ENCODE data around the gene SLC22A4. TPM values are rescaled to one million over a fixed set of nuclear protein-coding genes. Genes with fewer than 3 reads are reported as not detected.

Gene SLC22A4
- total and polyA plus RNA-seq, 2 of the 8 experiments (the other 6 are each of a cell fraction or from before 2014, with no cell fraction given) = 0.45 to 0.60 TPM

GRCh38 chr5:132381614-132382013 lies 87.4 kb downstream of the SLC22A4 start:
- peaks cover 0 to under 1% (median under 1%) of the 10 kb centered on the region in 4 experiments; a peak in 2 of 7 replicates for H3K4me1 ChIP-seq (replicated peaks in 1 of 4; ENCODE audit: control insufficient read depth in 3 of 4, insufficient read depth in 4 of 4, low read length in 3 of 4)
- CTCF ChIA-PET (ENCODE audit: partially characterized antibody) = interaction anchor here (0.7 to 16.4 kb wide), 5 partner anchors 10 to 143 kb away, joined by 3 to 353 read pairs (median 6); partner anchors contain the start of gene IRF1
- TF ChIP-seq ASH2L (IDR thresholded peaks at IDR 0.05; ENCODE audit: low read length) = no peak
- TF ChIP-seq TAF1 (IDR thresholded peaks at IDR 0.05; ENCODE audit: low read depth, low read length) = no peak
- TF ChIP-seq RAD21 (IDR thresholded peaks at IDR 0.05 in 1 of 2, conservative IDR thresholded peaks at IDR 0.05 in 1 of 2; ENCODE audit: low read depth in 2 of 2, low read length in 2 of 2) = no peak
- TF ChIP-seq MAX (IDR thresholded peaks at IDR 0.05) = no peak
- TF ChIP-seq SIX5 (IDR thresholded peaks at IDR 0.05; ENCODE audit: low read depth, low read length) = no peak
- TF ChIP-seq USF2 (IDR thresholded peaks at IDR 0.05; ENCODE audit: low read length) = no peak
- TF ChIP-seq BACH1 (IDR thresholded peaks at IDR 0.05; ENCODE audit: low read length) = no peak
- no peak for TF ChIP-seq ZNF274 (IDR thresholded peaks at IDR 0.05; ENCODE audit: borderline replicate concordance, extremely low read depth, low read length)
- no peak for TF ChIP-seq ATF3 (IDR thresholded peaks at IDR 0.05; ENCODE audit: insufficient read depth, low read depth, low read length)
- TF ChIP-seq CHD1 (IDR thresholded peaks at IDR 0.05; ENCODE audit: low read depth, low read length) = no peak
- no peak for TF ChIP-seq RFX5 (IDR thresholded peaks at IDR 0.05; ENCODE audit: borderline replicate concordance, low read depth, low read length)
- no peak for TF ChIP-seq TCF12 (IDR thresholded peaks at IDR 0.05; ENCODE audit: low read depth, low read length)
- no peak for TF ChIP-seq KDM5A (IDR thresholded peaks at IDR 0.05; ENCODE audit: low read length)

More at GRCh38 chr5:132381614-132382013, 87.4 kb downstream of the SLC22A4 start:
- DNase-seq (ENCODE audit: low read depth in 1 of 2, low spot score in 2 of 2) = no peak
- no peak overlapping the region for H3K56ac ChIP-seq (replicated peaks; ENCODE audit: insufficient read length, low read depth, low read length)
- no peaks in the 10 kb centered on the region for H3K79me2 ChIP-seq (ENCODE audit: control insufficient read depth in 1 of 2, insufficient read depth in 2 of 2, low read length in 2 of 2)
- no peaks in the 10 kb centered on the region for H3K79me1 ChIP-seq (ENCODE audit: low read depth, low read length)
- H4K91ac ChIP-seq (replicated peaks; ENCODE audit: insufficient read length, low read length) = no peak overlapping the region
- WGBS, 2 experiments (ENCODE audit: extremely low coverage in 1 of 2, insufficient coverage in 1 of 2, insufficient read length in 1 of 2, insufficient replicate concordance in 2 of 2, low coverage in 1 of 2, low lambda C conversion rate in 2 of 2, missing lambda C conversion rate in 1 of 2) = 87% methylated on average over 1 of the region's 1 CpG; no CpG with 5 or more reads in 1 of the 2 experiments
- H3K23ac ChIP-seq (ENCODE audit: insufficient read length) = no peak overlapping the region
- H2BK5ac ChIP-seq (ENCODE audit: low read depth, low read length) = no peak overlapping the region
- H3K4ac ChIP-seq (replicated peaks; ENCODE audit: insufficient read length, low read depth, low read length) = no peak overlapping the region
- no peak overlapping the region for H2BK12ac ChIP-seq (ENCODE audit: low read depth, low read length)
- no peak overlapping the region for H3K27ac ChIP-seq (ENCODE audit: low read depth, low read length)
- no peak overlapping the region for H2BK15ac ChIP-seq (ENCODE audit: low read length)
- H3K18ac ChIP-seq (ENCODE audit: extremely low read depth, low read length) = no peak overlapping the region
- H3K14ac ChIP-seq (ENCODE audit: insufficient read length) = no peak overlapping the region
- H2AK5ac ChIP-seq (ENCODE audit: low read depth, low read length) = no peak overlapping the region
- no peak overlapping the region for H2BK20ac ChIP-seq (ENCODE audit: low read length)
- no peak overlapping the region for H4K5ac ChIP-seq (ENCODE audit: insufficient read length, low read depth, low read length)
- POLR2A ChIA-PET (ENCODE audit: partially characterized antibody) = interaction anchor here (0.9 kb wide), 1 partner anchor 12 kb away, joined by 3 read pairs; the partner anchor contains the start of gene SLC22A5
- H3K9ac ChIP-seq (replicated peaks in 1 of 4; ENCODE audit: extremely low read depth in 1 of 4, low read depth in 3 of 4, low read length in 3 of 4) = no peak overlapping the region
- H3K23me2 ChIP-seq (ENCODE audit: low read depth, low read length) = no peaks in the 10 kb centered on the region
- no peak overlapping the region for H4K8ac ChIP-seq (ENCODE audit: extremely low read depth, insufficient read depth, low read length)
- no peaks in the 10 kb centered on the region for H3K27me3 ChIP-seq (replicated peaks in 1 of 4; ENCODE audit: control insufficient read depth in 3 of 4, extremely low read depth in 1 of 4, insufficient read depth in 3 of 4, low read length in 3 of 4)
- no peak overlapping the region for H3K4me2 ChIP-seq (ENCODE audit: insufficient read depth in 1 of 2, low read depth in 2 of 2, low read length in 2 of 2)
- no peak overlapping the region for H3K4me3 ChIP-seq (ENCODE audit: extremely low read depth in 1 of 4, insufficient read depth in 2 of 4, low read depth in 3 of 4, low read length in 4 of 4)
- H3K9me3 ChIP-seq (ENCODE audit: insufficient read depth in 2 of 2, low read depth in 1 of 2, low read length in 1 of 2) = no peaks in the 10 kb centered on the region
- no peaks in the 10 kb centered on the region; a peak in 1 of 8 replicates for H3K36me3 ChIP-seq (ENCODE audit: control insufficient read depth in 2 of 4, insufficient read depth in 4 of 4, low read length in 3 of 4)
- FAIRE-seq = no peak
- H2BK120ac ChIP-seq (replicated peaks; ENCODE audit: low read depth, low read length) = no peak overlapping the region
- H4K20me1 ChIP-seq (replicated peaks in 1 of 2; ENCODE audit: control insufficient read depth in 1 of 2, insufficient read depth in 2 of 2, low read length in 2 of 2) = peaks cover 0 to 3% of the 10 kb centered on the region in 2 experiments
- no peak overlapping the region for H2AFZ ChIP-seq (ENCODE audit: low read length)

All from H1 (cell line).